HEK293T (cell line): ENCODE data around the gene PDIA2.
"Not testable (repeated sequence)": the region's sequence is repeated elsewhere in the genome, so short reads cannot be mapped to it uniquely, and the experiment has no call there.

Experiments
- CTCF ChIA-PET: fragments of 350-600 bp; formaldehyde crosslinking; extraction: SDS; loops from one replicate; lab custom pipeline; 2021; ENCODE audit warnings: antibody characterized with exemption, inconsistent platforms; lab: Yijun Ruan, JAX
- POLR2A ChIA-PET: fragments of 350-600 bp; formaldehyde crosslinking; extraction: SDS; loops from one replicate; lab custom pipeline; 2020; ENCODE audit warnings: antibody characterized with exemption, inconsistent platforms; lab: Yijun Ruan, JAX
- DNase-seq: peaks from one replicate; pipeline ENCODE4 v3.0.0; 2012; ENCODE audit warnings: mixed read lengths; ENCODE audit errors: extremely low spot score
- ARNT ChIP-seq: fragments of 450-650 bp; IDR thresholded peaks from 2 replicates; pipeline ENCODE4 v1.6.1; 2017; ENCODE audit warnings: mild to moderate bottlenecking
- BHLHE40 ChIP-seq: fragments of 450-650 bp; IDR thresholded peaks from 2 replicates; pipeline ENCODE4 v1.6.1; 2016; ENCODE audit warnings: mild to moderate bottlenecking, moderate library complexity, borderline replicate concordance
- CTBP1 ChIP-seq: fragments of 450-650 bp; IDR thresholded peaks from 2 replicates; pipeline ENCODE4 v1.6.1; 2016; ENCODE audit warnings: borderline replicate concordance
- ELF4 ChIP-seq: fragments of 450-650 bp; IDR thresholded peaks from 2 replicates; pipeline ENCODE4 v1.6.1; 2017; ENCODE audit warnings: antibody characterized with exemption
- FOXA1 ChIP-seq: fragments of 450-650 bp; IDR thresholded peaks from 2 replicates; pipeline ENCODE4 v1.6.1; 2016; ENCODE audit warnings: mild to moderate bottlenecking
- FOXK2 ChIP-seq: fragments of 450-650 bp; IDR thresholded peaks from 2 replicates; pipeline ENCODE4 v1.6.1; 2016; ENCODE audit warnings: mild to moderate bottlenecking
- FOXM1 ChIP-seq: fragments of 450-650 bp; IDR thresholded peaks from 2 replicates; pipeline ENCODE4 v1.6.1; 2017; ENCODE audit warnings: mild to moderate bottlenecking, borderline replicate concordance
- HDGF ChIP-seq: fragments of 450-650 bp; IDR thresholded peaks from 2 replicates; pipeline ENCODE4 v1.6.1; 2017; ENCODE audit warnings: antibody characterized with exemption, borderline replicate concordance
- L3MBTL2 ChIP-seq: fragments of 450-650 bp; conservative IDR thresholded peaks from 2 replicates; pipeline ENCODE4 v1.6.1; 2016; ENCODE audit warnings: mild to moderate bottlenecking
- LEF1 ChIP-seq: fragments of 450-650 bp; IDR thresholded peaks from 2 replicates; pipeline ENCODE4 v1.6.1; 2017; ENCODE audit warnings: mild to moderate bottlenecking, borderline replicate concordance
- NFRKB ChIP-seq: fragments of 450-650 bp; IDR thresholded peaks from 2 replicates; pipeline ENCODE4 v1.6.1; 2016; ENCODE audit warnings: mild to moderate bottlenecking, moderate library complexity
- PKNOX1 ChIP-seq: fragments of 450-650 bp; IDR thresholded peaks from 2 replicates; pipeline ENCODE4 v1.6.1; 2016
- SP1 ChIP-seq: fragments of 450-650 bp; IDR thresholded peaks from 2 replicates; pipeline ENCODE4 v1.6.1; 2017
- SUZ12 ChIP-seq: fragments of 450-650 bp; IDR thresholded peaks from 2 replicates; pipeline ENCODE4 v1.6.1; 2016; ENCODE audit warnings: mild to moderate bottlenecking
- TARDBP ChIP-seq: fragments of 450-650 bp; IDR thresholded peaks from 2 replicates; pipeline ENCODE4 v1.6.1; 2016
- ZNF384 ChIP-seq: fragments of 450-650 bp; IDR thresholded peaks from 2 replicates; pipeline ENCODE4 v1.6.1; 2016

Gene PDIA2

GRCh38 chr16:255183-255582, 27.8 kb upstream of the PDIA2 start:
- DNase-seq, result no peak
- ChIA-PET POLR2A (no interaction called here), CTCF (no interaction called here)
- TF ChIP-seq ELF4 (no peak), L3MBTL2 (no peak), TARDBP (no peak), FOXA1 (no peak), HDGF (no peak), FOXK2 (no peak), CTBP1 (no peak), SUZ12 (no peak), NFRKB (no peak), BHLHE40 (no peak), ZNF384 (no peak), FOXM1 (no peak), PKNOX1 (no peak), SP1 (no peak)

- POLR2A ChIA-PET, CTCF ChIA-PET, DNase-seq: not testable (repeated sequence)
Measured at GRCh38 chr16:258091-258490, 24.9 kb upstream of the PDIA2 start.

GRCh38 chr16:259226-259625, 23.7 kb upstream of the PDIA2 start:
- ChIA-PET POLR2A (no interaction called here), CTCF (no interaction called here)
- TF ChIP-seq BHLHE40 (no peak), FOXK2 (no peak), SP1 (no peak), SUZ12 (no peak), ZNF384 (no peak), HDGF (no peak), PKNOX1 (no peak), ARNT (no peak), NFRKB (no peak), L3MBTL2 (no peak)
- DNase-seq, result no peak

- CTCF ChIA-PET, result no interaction called here
- POLR2A ChIA-PET, result no interaction called here
- no peak for TF ChIP-seq CTBP1
- TF ChIP-seq PKNOX1, result no peak
- no peak for TF ChIP-seq LEF1
- TF ChIP-seq NFRKB, result no peak
- TF ChIP-seq BHLHE40, result no peak
- TF ChIP-seq HDGF, result no peak
- TF ChIP-seq FOXM1, result no peak
- TF ChIP-seq FOXK2, result no peak
- TF ChIP-seq TARDBP, result no peak
- TF ChIP-seq ARNT, result no peak
- TF ChIP-seq ZNF384, result no peak
- no peak for TF ChIP-seq SP1
- TF ChIP-seq ELF4, result no peak
- TF ChIP-seq L3MBTL2, result no peak
- DNase-seq, result no peak
Measured at GRCh38 chr16:259814-260253, 23.1 kb upstream of the PDIA2 start.

- CTCF ChIA-PET, result no interaction called here
- DNase-seq, result no peak
- POLR2A ChIA-PET, result no interaction called here
- no peak for TF ChIP-seq CTBP1
Measured at GRCh38 chr16:260326-260725, 22.6 kb upstream of the PDIA2 start.

GRCh38 chr16:261031-261691, 21.8 kb upstream of the PDIA2 start:
- CTCF ChIA-PET, result no interaction called here
- no peak for TF ChIP-seq BHLHE40
- TF ChIP-seq HDGF, result no peak
- TF ChIP-seq ARNT, result no peak
- no peak for TF ChIP-seq TARDBP
- no peak for TF ChIP-seq CTBP1
- TF ChIP-seq ZNF384, result no peak
- no peak for TF ChIP-seq SP1
- DNase-seq, result no peak
- POLR2A ChIA-PET, result no interaction called here

- CTCF ChIA-PET, result no interaction called here
- POLR2A ChIA-PET, result no interaction called here
- no peak for DNase-seq
- no peak for TF ChIP-seq BHLHE40
- no peak for TF ChIP-seq L3MBTL2
- no peak for TF ChIP-seq NFRKB
- no peak for TF ChIP-seq SUZ12
- no peak for TF ChIP-seq LEF1
- TF ChIP-seq FOXM1, result no peak
- no peak for TF ChIP-seq FOXA1
Measured at GRCh38 chr16:262121-262745, 20.7 kb upstream of the PDIA2 start.
